CD14-positive monocyte (primary cell): ENCODE data around the gene OPRM1. TPM values are rescaled to one million over a fixed set of nuclear protein-coding genes. Genes with fewer than 3 reads are reported as not detected.

ENCODE experiments used
- DNase-seq, 3 donors: peaks; one replicate each; pipeline ENCODE4 v3.0.0-alpha.2; 2011 to 2022
- H2AFZ ChIP-seq: 2 replicates; pipeline ENCODE4 v1.6.0; 2012; ENCODE audit warnings: mild to moderate bottlenecking, low read depth, low read length, inconsistent platforms; ENCODE audit not compliant: insufficient read depth, poor library complexity, severe bottlenecking
- H3K27ac ChIP-seq, 2 donors: 1 replicate in 1 of 2; 2 replicates in 1 of 2; pipeline ENCODE4 v1.5.1; 2012 to 2013; ENCODE audit warnings: low read length in 2 of 2, control low read depth in 1 of 2, inconsistent platforms in 1 of 2, low read depth in 1 of 2, mild to moderate bottlenecking in 1 of 2
- H3K27me3 ChIP-seq, 2 donors: one replicate each; pipeline versions ENCODE4 v1.6.0 to v1.6.1; 2011 to 2013; ENCODE audit warnings: low read length in 2 of 2; ENCODE audit not compliant: control insufficient read depth in 2 of 2, insufficient read depth in 2 of 2
- H3K36me3 ChIP-seq, 2 donors: replicated peaks in 1 of 2; 1 replicate in 1 of 2; 2 replicates in 1 of 2; pipeline versions ENCODE4 v1.5.1 to v1.6.1; 2012 to 2013; ENCODE audit warnings: low read length in 2 of 2, control low read depth in 1 of 2, inconsistent platforms in 1 of 2, mild to moderate bottlenecking in 1 of 2; ENCODE audit not compliant: insufficient read depth in 2 of 2, control insufficient read depth in 1 of 2
- H3K4me1 ChIP-seq, 2 donors: 1 replicate in 1 of 2; 2 replicates in 1 of 2; pipeline versions ENCODE4 v1.5.1 to v1.6.1; 2012 to 2013; ENCODE audit warnings: low read length in 2 of 2, control low read depth in 1 of 2, inconsistent platforms in 1 of 2, mild to moderate bottlenecking in 1 of 2, moderate library complexity in 1 of 2; ENCODE audit not compliant: insufficient read depth in 2 of 2, control insufficient read depth in 1 of 2
- H3K4me2 ChIP-seq: replicated peaks from 2 replicates; pipeline ENCODE3; 2012; ENCODE audit warnings: low read length, moderate library complexity, mild to moderate bottlenecking; ENCODE audit not compliant: poor library complexity, severe bottlenecking; ENCODE audit errors: extremely low read depth
- H3K4me3 ChIP-seq, 3 experiments: fragments of 200-600 bp in 1 of 3; sonication (generic) in 1 of 3; replicated peaks in 1 of 3; 1 replicate in 2 of 3; 2 replicates in 1 of 3; pipeline ENCODE4 v1.5.1; 2011 to 2013; ENCODE audit warnings: low read length in 3 of 3, mild to moderate bottlenecking in 3 of 3, control low read depth in 2 of 3, low read depth in 2 of 3, inconsistent platforms in 1 of 3, moderate library complexity in 1 of 3
- H3K79me2 ChIP-seq: 2 replicates; pipeline ENCODE4 v1.6.0; 2012; ENCODE audit warnings: mild to moderate bottlenecking, control low read depth, inconsistent platforms, low read length, moderate library complexity; ENCODE audit not compliant: insufficient read depth
- H3K9ac ChIP-seq: 2 replicates; pipeline ENCODE4 v1.6.0; 2017; ENCODE audit warnings: low read length, mild to moderate bottlenecking; ENCODE audit not compliant: insufficient read depth, poor library complexity, severe bottlenecking
- H3K9me3 ChIP-seq, 2 donors: replicated peaks in 1 of 2; 1 replicate in 1 of 2; 2 replicates in 1 of 2; pipeline versions ENCODE4 v1.5.1 to v1.6.1; 2012 to 2013; ENCODE audit warnings: low read length in 2 of 2, control low read depth in 1 of 2; ENCODE audit not compliant: control insufficient read depth in 1 of 2, insufficient read depth in 1 of 2
- H4K20me1 ChIP-seq: 2 replicates; pipeline ENCODE4 v1.6.0; 2012; ENCODE audit warnings: mild to moderate bottlenecking, low read length, control low read depth, moderate library complexity; ENCODE audit not compliant: insufficient read depth
- H3K27ac Mint-ChIP-seq, 7 donors: one replicate each; pipeline ENCODE4 v1.8.0; 2020; ENCODE audit warnings: mild to moderate bottlenecking in 7 of 7, mixed read lengths in 7 of 7, moderate library complexity in 6 of 7, inconsistent platforms in 2 of 7
- H3K27me3 Mint-ChIP-seq, 3 donors: one replicate each; pipeline ENCODE4 v1.8.0; 2021 to 2022; ENCODE audit warnings: low read depth in 3 of 3, mild to moderate bottlenecking in 3 of 3, mixed read lengths in 3 of 3, moderate library complexity in 3 of 3, inconsistent platforms in 1 of 3
- H3K36me3 Mint-ChIP-seq, 2 donors: one replicate each; pipeline ENCODE4 v1.8.0; 2020; ENCODE audit warnings: mixed read lengths in 2 of 2, inconsistent platforms in 1 of 2, mild to moderate bottlenecking in 1 of 2
- H3K4me1 Mint-ChIP-seq: one replicate; pipeline ENCODE4 v1.8.0; 2020; ENCODE audit warnings: mild to moderate bottlenecking, mixed read lengths
- H3K4me3 Mint-ChIP-seq, 2 donors: one replicate each; pipeline ENCODE4 v1.8.0; 2020; ENCODE audit warnings: mild to moderate bottlenecking in 2 of 2, mixed read lengths in 2 of 2, moderate library complexity in 1 of 2
- H3K9me3 Mint-ChIP-seq, 7 donors: one replicate each; pipeline ENCODE4 v1.8.0; 2020 to 2022; ENCODE audit warnings: mixed read lengths in 7 of 7, mild to moderate bottlenecking in 6 of 7, moderate library complexity in 6 of 7, inconsistent platforms in 2 of 7
- CTCF ChIP-seq: fragments of 200-600 bp; IDR thresholded peaks from one replicate; pipeline ENCODE4 v1.8.0; 2022; ENCODE audit warnings: antibody characterized with exemption, mild to moderate bottlenecking
- WGBS: methylation state at CpG from one replicate; pipeline ENCODE4 v1.1.5; 2013; ENCODE audit warnings: missing lambda C conversion rate; ENCODE audit not compliant: insufficient coverage; 5-methylcytosine and 5-hydroxymethylcytosine counted together
- intact Hi-C, 2 donors: fragments of 100-400 bp; cut with micrococcal nuclease; formaldehyde crosslinking; loops; one replicate each; pipeline versions ENCODE4 v1.15.0 to v1.15.1; 2023
- polyA plus RNA-seq, 3 donors: library from polyadenylated mRNA; depleted of rRNA in 1 of 3; unstranded in 2 of 3; stranded (reverse) in 1 of 3; fragments of 300-500 nt in 2 of 3; fragments of >200 nt in 1 of 3; fragmentation: Illumina TruSeq in 2 of 3; gene quantifications; 1 replicate in 2 of 3; 2 replicates in 1 of 3; pipeline ENCODE4 v1.2.3, GENCODE V29; 2012 to 2021

The OPRM1 gene
- polyA plus RNA-seq, 3 donors: not detected

- H3K9me3 ChIP-seq: no peaks in the 10 kb centered on the region
- H4K20me1 ChIP-seq: peaks cover 34% of the 10 kb centered on the region
- peaks cover 93% of the 10 kb centered on the region for H3K79me2 ChIP-seq
- Mint-ChIP-seq H3K27ac (peak overlapping the region in 2 of 7 donors; percentile 9 to 44), H3K4me1 (peaks cover 36% of the 10 kb centered on the region), H3K9me3 (no peaks in the 10 kb centered on the region), H3K36me3 (peaks cover 56 to 71% of the 10 kb centered on the region in 2 donors), H3K27me3 (peaks cover 0 to 1% (median 0%) of the 10 kb centered on the region in 3 donors), H3K4me3 (no peak overlapping the region)
- H2AFZ ChIP-seq: no peak overlapping the region
- no peak overlapping the region for H3K4me2 ChIP-seq
- no peak for TF ChIP-seq CTCF
- no peaks in the 10 kb centered on the region for H3K27me3 ChIP-seq
- H3K9ac ChIP-seq: no peak overlapping the region
- peak overlapping the region in 1 of 2 donors; percentile 37 for H3K27ac ChIP-seq
- 100% methylated on average over 1 of the region's 6 CpGs for WGBS
- intact Hi-C loops: no loop called here
- peaks cover 18 to 38% of the 10 kb centered on the region in 2 donors for H3K4me1 ChIP-seq
- no peak overlapping the region for H3K4me3 ChIP-seq
- H3K36me3 ChIP-seq: peaks cover 38 to 61% of the 10 kb centered on the region in 2 donors
- no peak for DNase-seq
These were observed 205.0 kb downstream of the OPRM1 start for GRCh38 chr6:154243793-154244750.

GRCh38 chr6:154245506-154245905 lies 206.5 kb downstream of the OPRM1 start:
- no peak overlapping the region for H3K4me2 ChIP-seq
- H3K9me3 Mint-ChIP-seq: no peaks in the 10 kb centered on the region
- no peaks in the 10 kb centered on the region for H3K27me3 ChIP-seq
- H3K4me1 ChIP-seq: peaks cover 30 to 52% of the 10 kb centered on the region in 2 donors
- 100% methylated on average over 1 of the region's 5 CpGs for WGBS
- intact Hi-C loops: no loop called here
- H3K27ac Mint-ChIP-seq: peak overlapping the region in 2 of 7 donors; percentile 4 to 34
- peaks cover 27% of the 10 kb centered on the region for H4K20me1 ChIP-seq
- no peak for TF ChIP-seq CTCF
- H3K4me1 Mint-ChIP-seq: peaks cover 47% of the 10 kb centered on the region
- H3K4me3 Mint-ChIP-seq: peak overlapping the region in 1 of 2 donors; percentile 7
- no peaks in the 10 kb centered on the region for H3K9me3 ChIP-seq
- peaks cover 53 to 63% of the 10 kb centered on the region in 2 donors for H3K36me3 Mint-ChIP-seq
- H3K4me3 ChIP-seq: no peak overlapping the region
- H3K9ac ChIP-seq: no peak overlapping the region
- peaks cover 36 to 58% of the 10 kb centered on the region in 2 donors for H3K36me3 ChIP-seq
- H3K27ac ChIP-seq: peak overlapping the region in 1 of 2 donors; percentile 37
- no peak overlapping the region for H2AFZ ChIP-seq
- peaks cover 0 to 1% (median 0%) of the 10 kb centered on the region in 3 donors for H3K27me3 Mint-ChIP-seq
- peaks cover 93% of the 10 kb centered on the region for H3K79me2 ChIP-seq
- DNase-seq: no peak
